GM12878 (cell line): ENCODE measurements around the gene HIP1. TPM values are rescaled to one million over a fixed set of nuclear protein-coding genes. Genes with fewer than 3 reads are reported as not detected.

Experiments
- ATAC-seq: fragments of 200-7000 bp; cut with Tn5 transposase; 3 replicates; pipeline ENCODE4 v1.9.1; 2020; ENCODE audit warnings: mild to moderate bottlenecking, moderate library complexity
- BruUV-seq: library from RNA; stranded (reverse); fragments of 400-500 nt; replicated peaks from 2 replicates; lab custom pipeline; 2021; lab: Mats Ljungman, UMichigan
- CTCF ChIA-PET: fragments of 300-600 bp; sonication (Branson Sonifier 250); formaldehyde crosslinking; extraction: SDS; loops from one replicate; lab custom pipeline; 2021; ENCODE audit warnings: inconsistent platforms; lab: Yijun Ruan, JAX
- POLR2A ChIA-PET: fragments of 350-600 bp; formaldehyde crosslinking; extraction: SDS; loops from one replicate; lab custom pipeline; 2021; ENCODE audit warnings: inconsistent platforms; lab: Charles Lee
- RAD21 ChIA-PET: fragments of 300-600 bp; sonication (Branson Sonifier 250); formaldehyde crosslinking; loops from one replicate; lab custom pipeline; 2023; ENCODE audit warnings: antibody characterized with exemption; ENCODE audit not compliant: unreplicated experiment; lab: Charles Lee
- SMC1A ChIA-PET: fragments of 300-600 bp; sonication (Branson Sonifier 250); formaldehyde crosslinking; loops from one replicate; lab custom pipeline; 2023; ENCODE audit not compliant: unreplicated experiment, uncharacterized antibody; lab: Charles Lee
- DNase-seq: peaks from one replicate; pipeline ENCODE4 v3.0.0-alpha.2; 2011; ENCODE audit warnings: low read depth, low spot score
- FAIRE-seq: peaks from 3 replicates; lab custom pipeline; 2011; peaks lifted over from hg19 to GRCh38; lab: Jason Lieb, UNC
- H2AFZ ChIP-seq: 2 replicates; pipeline ENCODE4 v1.6.0; 2011; ENCODE audit warnings: low read depth, low read length, control low read depth; ENCODE audit not compliant: control insufficient read depth
- H3K27ac ChIP-seq: 2 replicates; pipeline ENCODE4 v1.5.1; 2011; ENCODE audit warnings: control low read depth; ENCODE audit not compliant: control insufficient read depth, insufficient read depth
- H3K27me3 ChIP-seq, 2 experiments: replicated peaks in 1 of 2; 2 replicates each; pipeline versions ENCODE4 v1.6.0 to v1.6.1; 2011; ENCODE audit warnings: low read length in 1 of 2; ENCODE audit not compliant: control insufficient read depth in 2 of 2, insufficient read depth in 2 of 2
- H3K36me3 ChIP-seq, 2 experiments: 2 replicates each; pipeline ENCODE4 v1.5.1; 2011; ENCODE audit warnings: low read length in 1 of 2; ENCODE audit not compliant: control insufficient read depth in 2 of 2, insufficient read depth in 2 of 2
- H3K4me1 ChIP-seq: 2 replicates; pipeline ENCODE4 v1.6.1; 2011; ENCODE audit warnings: mild to moderate bottlenecking, low read length, moderate library complexity, mixed read lengths; ENCODE audit not compliant: control insufficient read depth, insufficient read depth
- H3K4me2 ChIP-seq: 2 replicates; pipeline ENCODE4 v1.6.0; 2011; ENCODE audit warnings: control low read depth; ENCODE audit not compliant: control insufficient read depth, insufficient read depth
- H3K4me3 ChIP-seq: fragments of 200-600 bp; sonication (generic); 2 replicates; pipeline ENCODE4 v1.5.1; 2016
- H3K79me2 ChIP-seq: 2 replicates; pipeline ENCODE4 v1.6.0; 2011; ENCODE audit warnings: low read length; ENCODE audit not compliant: control insufficient read depth, insufficient read depth
- H3K9ac ChIP-seq: 2 replicates; pipeline ENCODE4 v1.8.0; 2011; ENCODE audit warnings: low read length, control low read depth, mixed read lengths; ENCODE audit not compliant: control insufficient read depth, insufficient read depth
- H3K9me3 ChIP-seq: replicated peaks from 3 replicates; pipeline ENCODE4 v1.5.1; 2011; ENCODE audit warnings: mild to moderate bottlenecking, low read length; ENCODE audit not compliant: control insufficient read depth, insufficient read depth
- H4K20me1 ChIP-seq: 2 replicates; pipeline ENCODE4 v1.6.0; 2011; ENCODE audit not compliant: control insufficient read depth, insufficient read depth
- ASH2L ChIP-seq: fragments of 300-600, 200-600 bp; sonication (generic); IDR thresholded peaks from 2 replicates; pipeline ENCODE4 v1.6.1; 2017; ENCODE audit warnings: low read depth, mild to moderate bottlenecking, borderline replicate concordance
- BACH1 ChIP-seq: fragments of 450-650 bp; IDR thresholded peaks from 2 replicates; pipeline ENCODE4 v1.6.1; 2017; ENCODE audit warnings: mild to moderate bottlenecking, borderline replicate concordance
- BCL11A ChIP-seq: IDR thresholded peaks from 2 replicates; pipeline ENCODE4 v1.6.1; 2011; ENCODE audit warnings: low read depth, low read length
- BCL3 ChIP-seq: IDR thresholded peaks from 2 replicates; pipeline ENCODE4 v1.6.1; 2011; ENCODE audit warnings: borderline replicate concordance, low read depth, mild to moderate bottlenecking, moderate library complexity, low read length; ENCODE audit not compliant: insufficient read depth, poor library complexity, severe bottlenecking
- BRCA1 ChIP-seq: IDR thresholded peaks from 2 replicates; pipeline ENCODE4 v1.6.1; 2011; ENCODE audit warnings: low read depth, low read length, improper control_type of control experiment
- EED ChIP-seq: sonication (generic); IDR thresholded peaks from 2 replicates; pipeline ENCODE4 v1.6.1; 2016; ENCODE audit warnings: antibody characterized with exemption, low read depth
- FOS ChIP-seq: IDR thresholded peaks from 3 replicates; pipeline ENCODE4 v1.6.1; 2011; ENCODE audit warnings: borderline replicate concordance; ENCODE audit not compliant: insufficient read length; ENCODE audit errors: extremely low read depth
- FOXK2 ChIP-seq: fragments of 450-650 bp; IDR thresholded peaks from 2 replicates; pipeline ENCODE4 v1.6.1; 2017; ENCODE audit warnings: mild to moderate bottlenecking, moderate library complexity
- IRF4 ChIP-seq: IDR thresholded peaks from 2 replicates; pipeline ENCODE4 v1.6.1; 2011; ENCODE audit warnings: low read depth, low read length
- PML ChIP-seq: IDR thresholded peaks from 2 replicates; pipeline ENCODE4 v1.6.1; 2012; ENCODE audit warnings: low read length, inconsistent platforms
- POLR2AphosphoS5 ChIP-seq: IDR thresholded peaks from 2 replicates; pipeline ENCODE4 v1.6.1; 2011; ENCODE audit warnings: mild to moderate bottlenecking, low read length, inconsistent platforms
- RBBP5 ChIP-seq: fragments of 200-600 bp; sonication (generic); conservative IDR thresholded peaks from 2 replicates; pipeline ENCODE4 v1.6.1; 2016
- SP1 ChIP-seq: IDR thresholded peaks from one replicate; pipeline ENCODE4 v1.6.1; 2011; ENCODE audit warnings: low read depth, low read length
- TCF7 ChIP-seq: IDR thresholded peaks from 2 replicates; pipeline ENCODE4 v1.6.1; 2014; ENCODE audit warnings: antibody characterized with exemption, borderline replicate concordance
- ZBTB11 ChIP-seq: fragments of 450-650 bp; formaldehyde crosslinking; IDR thresholded peaks from 2 replicates; pipeline ENCODE4 v1.5.0; 2022; ENCODE audit warnings: mild to moderate bottlenecking, missing genetic modification characterization
- ZBTB33 ChIP-seq: fragments of 450-650 bp; IDR thresholded peaks from 2 replicates; pipeline ENCODE4 v1.6.1; 2017; ENCODE audit warnings: mild to moderate bottlenecking
- ZBTB4 ChIP-seq: fragments of 450-650 bp; formaldehyde crosslinking; IDR thresholded peaks from 2 replicates; pipeline ENCODE4 v1.4.0; 2022; ENCODE audit warnings: mild to moderate bottlenecking, moderate library complexity
- WGBS: methylation state at CpG from one replicate; pipeline ENCODE4 v1.1.6; 2016; ENCODE audit warnings: low lambda C conversion rate; ENCODE audit not compliant: insufficient replicate concordance, insufficient coverage; ENCODE audit errors: missing lambda C conversion rate; 5-methylcytosine and 5-hydroxymethylcytosine counted together
- in situ Hi-C: fragments of 300-500 bp; cut with MboI; formaldehyde crosslinking; loops from 9 replicates; pipeline ENCODE4 v1.14.3; 2018; ENCODE audit warnings: mixed read lengths
- intact Hi-C: fragments of 100-400 bp; cut with micrococcal nuclease; formaldehyde crosslinking; loops from one replicate; pipeline ENCODE4 v1.14.2; 2022; ENCODE audit not compliant: unreplicated experiment
- polyA plus RNA-seq, 11 experiments: library from polyadenylated mRNA; depleted of rRNA in 4 of 11; unstranded in 6 of 11; stranded (reverse) in 5 of 11; fragments of >200 nt; fragmentation: Nextera tagmentation in 4 of 11; fragmentation: Illumina TruSeq in 1 of 11; extraction: Ambion mirVana in 4 of 11; extraction: Trizol in 1 of 11; gene quantifications; 1 replicate in 1 of 11; 2 replicates in 10 of 11; pipeline versions ENCODE4 v1.2.1 to v1.2.3, GENCODE V29; 2011 to 2016; ENCODE audit warnings: inconsistent platforms in 2 of 11, missing spikeins in 2 of 11, low read depth in 1 of 11
- total RNA-seq, 4 experiments: library from RNA; depleted of rRNA in 3 of 4; stranded (reverse); fragments of >200 nt in 3 of 4; fragmentation: Illumina TruSeq in 1 of 4; extraction: Trizol in 1 of 4; gene quantifications; 2 replicates each; pipeline versions ENCODE4 v1.2.1 to v1.2.3, GENCODE V29; 2013 to 2021

Gene HIP1
- total and polyA plus RNA-seq, 10 of the 15 experiments (the other 5 are each of a cell fraction or from before 2014, with no cell fraction given) = 1.2 to 9.7 (median 3.2) TPM

- no peak for TF ChIP-seq ZBTB11 (CRISPR knock-in tag)
- TF ChIP-seq PML = no peak
- no peak for TF ChIP-seq BRCA1
- TF ChIP-seq ZBTB4 (CRISPR knock-in tag) = no peak
- TF ChIP-seq BCL11A = no peak
- no peak for TF ChIP-seq IRF4
- no peak for TF ChIP-seq RBBP5
- TF ChIP-seq POLR2AphosphoS5 = no peak
- TF ChIP-seq ZBTB33 = no peak
- TF ChIP-seq BCL3 = no peak
- TF ChIP-seq BACH1 = no peak
- no peak for TF ChIP-seq EED
- no peak for TF ChIP-seq TCF7
- TF ChIP-seq FOS = no peak
- TF ChIP-seq SP1 = no peak
- TF ChIP-seq ASH2L = no peak
- no peak for TF ChIP-seq FOXK2
- ChIA-PET RAD21 (no interaction called here), CTCF (no interaction called here), SMC1A (no interaction called here), POLR2A (no interaction called here)
- H3K27me3 ChIP-seq = no peaks in the 10 kb centered on the region
- no peaks in the 10 kb centered on the region for H3K9me3 ChIP-seq
- H4K20me1 ChIP-seq = no peaks in the 10 kb centered on the region
- H3K79me2 ChIP-seq = no peaks in the 10 kb centered on the region
- 47% methylated on average over 4 of the region's 4 CpGs for WGBS
- H2AFZ ChIP-seq = no peak overlapping the region
- ATAC-seq (no peak), DNase-seq (no peak), FAIRE-seq (no peak)
- in situ Hi-C loops = no loop called here
- H3K9ac ChIP-seq = no peak overlapping the region
- H3K4me3 ChIP-seq = no peak overlapping the region
- intact Hi-C loops = no loop called here
- H3K4me2 ChIP-seq = no peak overlapping the region
- BruUV-seq = no TSS peak
- no peaks in the 10 kb centered on the region for H3K36me3 ChIP-seq
- H3K27ac ChIP-seq = no peak overlapping the region
- no peaks in the 10 kb centered on the region for H3K4me1 ChIP-seq
These were observed 83.9 kb downstream of the HIP1 start for GRCh38 chr7:75654855-75655254.
